GM21825 (cell line): Measurements from ENCODE around the gene PADI2.
"Not testable (repeated sequence)": the region's sequence is repeated elsewhere in the genome, so short reads cannot be mapped to it uniquely, and the experiment has no call there.

Experiments
- ATAC-seq: cut with Tn5 transposase; IDR thresholded peaks from one replicate; pipeline ENCODE4 v1.9.1; 2021; ENCODE audit warnings: mild to moderate bottlenecking, moderate library complexity; ENCODE audit not compliant: unreplicated experiment

The PADI2 gene

DNA sequence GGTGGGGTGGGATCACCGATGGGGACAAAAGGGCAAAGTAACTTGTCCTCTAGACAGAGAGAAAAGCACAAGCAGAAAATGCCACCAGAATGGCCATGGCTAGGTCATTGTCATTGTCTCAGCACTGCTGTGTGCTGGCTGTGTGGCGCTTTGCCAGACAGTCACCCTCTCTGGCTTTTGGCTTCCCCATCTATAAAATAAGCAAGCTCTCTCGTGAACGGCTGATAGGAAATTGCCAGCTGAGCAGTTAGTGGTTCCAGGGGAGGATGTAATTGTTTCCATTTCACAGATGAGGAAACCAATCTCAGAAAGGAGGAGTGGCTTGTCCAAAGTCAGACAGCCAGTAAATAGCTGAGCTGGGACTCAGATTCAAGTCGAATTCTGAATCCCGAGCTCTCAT, 32.5 kb downstream of the PADI2 start:
- ATAC-seq: no peak

DNA sequence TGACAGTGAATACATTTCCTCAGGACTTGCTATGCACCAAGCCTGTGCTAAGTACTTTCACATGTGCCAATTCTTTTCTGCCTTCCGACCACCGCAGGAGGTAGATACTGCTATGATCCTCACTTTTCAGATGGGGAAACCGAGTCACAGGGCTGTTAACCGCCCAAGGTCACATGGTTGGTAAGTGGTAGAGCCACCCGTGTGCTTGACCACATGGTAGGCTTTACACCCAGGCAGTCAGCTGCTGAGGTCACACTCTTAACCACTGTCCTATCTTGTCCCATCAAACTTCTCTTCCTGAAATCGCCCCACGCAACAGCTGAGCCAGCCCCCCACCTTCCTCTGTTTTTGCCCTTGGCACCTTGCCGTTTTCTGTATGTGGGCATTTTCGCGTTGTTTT, 34.5 kb downstream of the PADI2 start:
- ATAC-seq: no peak

GRCh38 chr1:17082761-17083160, 36.5 kb downstream of the PADI2 start:
- ATAC-seq: no peak

DNA sequence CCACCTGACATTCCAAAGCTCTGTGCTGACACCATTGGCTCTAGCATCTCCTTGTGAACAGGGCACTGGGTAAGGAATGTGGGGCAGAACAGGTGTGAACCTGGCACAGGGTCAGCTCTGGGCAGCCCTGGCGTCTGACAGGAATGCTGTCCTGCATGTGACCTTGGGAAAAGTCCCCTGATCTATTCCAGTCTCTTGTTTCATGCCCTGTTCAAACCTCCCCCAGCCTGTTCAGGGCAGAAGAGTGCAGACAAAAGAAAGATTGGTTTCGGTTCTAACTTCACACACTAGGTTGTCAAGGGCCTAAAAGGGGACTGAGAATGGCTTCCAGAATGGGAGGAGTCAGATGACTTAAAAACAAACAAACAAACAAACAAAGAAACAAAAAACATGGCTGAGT, 37.8 kb downstream of the PADI2 start:
- no peak for ATAC-seq

DNA sequence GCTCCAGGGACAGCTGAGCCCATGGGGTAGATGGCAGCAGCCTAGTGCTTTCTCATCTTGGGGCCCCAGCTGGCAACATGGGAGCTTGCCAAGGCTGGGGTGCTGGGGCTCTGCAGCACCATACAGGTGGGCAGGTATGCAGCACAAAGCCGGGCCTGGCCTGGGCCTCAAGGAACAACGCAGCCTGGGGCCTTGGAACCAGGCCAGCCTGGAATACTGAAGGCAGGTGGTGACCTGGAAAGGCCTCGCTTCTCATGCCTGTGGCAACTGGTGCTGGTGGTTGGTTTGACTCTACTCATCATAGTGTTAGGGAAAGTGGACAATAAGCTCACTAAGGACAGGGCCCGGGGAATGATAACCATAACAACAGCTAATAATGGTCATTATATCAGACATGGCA, 38.4 kb downstream of the PADI2 start:
- ATAC-seq: no peak

- ATAC-seq: no peak
These were observed 39.0 kb downstream of the PADI2 start for GRCh38 chr1:17080085-17080759.

GRCh38 chr1:17078991-17079868, 40.0 kb downstream of the PADI2 start:
- ATAC-seq: no peak

- ATAC-seq: no peak
These were observed 43.6 kb downstream of the PADI2 start for GRCh38 chr1:17075470-17076255.

GRCh38 chr1:17071794-17072193, 47.5 kb downstream of the PADI2 start:
- no peak for ATAC-seq

DNA sequence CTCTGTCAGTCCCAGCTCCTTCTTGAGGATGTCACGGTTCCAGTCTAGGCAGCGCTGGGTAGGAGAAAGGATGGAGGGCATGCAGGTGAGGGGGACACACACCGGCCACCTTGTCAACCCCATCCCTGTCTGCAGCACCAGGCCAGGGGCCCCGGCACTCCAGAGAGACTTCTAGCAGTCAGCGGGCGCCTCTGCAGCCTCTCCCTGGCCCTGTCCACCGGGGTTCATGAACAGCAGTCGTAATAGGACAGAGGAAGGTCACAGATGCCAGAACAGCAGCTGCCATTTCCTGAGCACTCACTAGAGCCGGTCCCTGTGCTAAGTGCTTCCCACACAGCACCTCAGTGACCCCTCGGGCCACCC, 49.1 kb downstream of the PADI2 start:
- no peak for ATAC-seq

GRCh38 chr1:17069452-17070162, 49.6 kb downstream of the PADI2 start:
- ATAC-seq: no peak

DNA sequence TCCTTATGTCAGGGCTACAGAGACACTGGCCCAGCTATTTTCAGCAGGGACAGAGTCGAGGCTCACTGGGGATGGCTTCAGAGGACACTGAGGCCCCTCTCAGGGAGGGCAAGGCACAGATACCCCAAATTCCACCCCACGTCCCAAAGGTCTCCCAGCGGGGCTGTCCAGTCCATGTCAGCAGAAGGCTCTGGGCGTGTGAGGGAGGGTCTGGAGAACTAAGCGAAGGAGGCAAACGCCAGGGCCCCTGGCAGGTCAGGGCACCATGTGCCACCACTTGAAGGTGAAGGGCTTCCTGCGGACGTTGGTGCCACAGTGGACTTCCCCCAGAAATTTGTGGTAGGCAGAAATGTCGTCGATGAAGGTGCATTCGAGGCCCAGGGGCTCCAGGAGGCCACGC, 50.5 kb downstream of the PADI2 start:
- no peak for ATAC-seq

DNA sequence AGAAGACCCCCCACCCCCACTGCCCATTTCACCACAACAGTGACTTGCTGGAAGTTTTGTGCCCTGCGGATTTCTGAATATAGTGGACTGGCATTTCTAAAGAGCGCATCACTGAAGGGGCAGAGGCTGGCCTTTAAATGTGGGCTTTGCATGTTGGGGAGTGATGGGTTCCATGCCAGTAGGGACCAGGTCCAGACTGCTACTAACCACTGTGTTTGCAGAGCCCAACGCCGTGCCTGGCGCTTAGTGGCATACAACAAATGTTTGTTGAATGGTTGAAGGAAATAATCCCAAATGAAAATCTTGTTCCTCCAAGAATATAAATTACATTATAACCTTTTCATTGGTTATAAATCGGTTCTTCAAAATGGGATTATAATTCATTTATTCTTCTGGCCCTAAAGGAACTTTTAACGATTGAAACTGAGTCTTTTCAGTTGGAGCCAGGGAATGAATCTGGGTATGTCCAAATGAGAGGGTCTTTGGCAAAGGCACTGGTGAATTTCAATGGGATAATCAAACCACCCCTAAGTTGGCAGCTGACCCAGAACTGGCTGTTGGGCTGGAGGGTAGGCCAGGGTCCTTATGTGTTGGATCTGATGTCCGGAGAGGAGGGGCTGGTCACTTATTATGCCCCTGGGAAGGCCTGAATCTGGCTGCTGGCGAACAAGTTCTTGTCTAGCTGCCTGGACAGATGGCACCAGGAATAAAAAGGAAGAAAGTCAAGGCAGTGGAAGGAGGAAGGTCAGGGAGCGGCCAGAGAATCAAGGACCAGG, 51.6 kb downstream of the PADI2 start:
- no peak for ATAC-seq

- ATAC-seq: no peak
These were observed 52.2 kb downstream of the PADI2 start for GRCh38 chr1:17067069-17067426.

- no peak for ATAC-seq
These were observed 52.7 kb downstream of the PADI2 start for GRCh38 chr1:17066361-17067068.

- no peak for ATAC-seq
These were observed 53.6 kb downstream of the PADI2 start for GRCh38 chr1:17065666-17066065.

DNA sequence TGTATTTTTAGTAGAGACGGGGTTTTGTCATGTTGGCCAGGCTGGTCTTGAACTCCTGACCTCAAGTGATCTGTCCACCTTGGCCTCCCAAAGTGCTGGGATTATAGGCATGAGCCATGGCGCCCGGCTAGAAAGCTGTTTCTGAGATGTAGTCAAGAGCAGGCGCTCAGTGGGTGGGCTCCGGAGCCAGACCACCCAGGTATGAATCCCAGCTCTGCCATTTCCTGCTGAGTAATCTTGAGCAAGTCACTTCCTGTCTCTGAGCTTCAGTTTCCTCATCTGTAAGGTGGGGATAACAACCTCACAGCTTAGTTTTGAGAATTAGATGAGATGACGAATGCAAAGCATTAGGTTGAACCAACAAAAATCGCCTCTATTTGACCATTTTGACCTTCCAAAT, 56.5 kb downstream of the PADI2 start:
- not testable (repeated sequence) for ATAC-seq

GRCh38 chr1:17061892-17062291, 57.4 kb downstream of the PADI2 start:
- ATAC-seq: no peak

- no peak for ATAC-seq
These were observed 57.8 kb downstream of the PADI2 start for GRCh38 chr1:17061486-17061885.

DNA sequence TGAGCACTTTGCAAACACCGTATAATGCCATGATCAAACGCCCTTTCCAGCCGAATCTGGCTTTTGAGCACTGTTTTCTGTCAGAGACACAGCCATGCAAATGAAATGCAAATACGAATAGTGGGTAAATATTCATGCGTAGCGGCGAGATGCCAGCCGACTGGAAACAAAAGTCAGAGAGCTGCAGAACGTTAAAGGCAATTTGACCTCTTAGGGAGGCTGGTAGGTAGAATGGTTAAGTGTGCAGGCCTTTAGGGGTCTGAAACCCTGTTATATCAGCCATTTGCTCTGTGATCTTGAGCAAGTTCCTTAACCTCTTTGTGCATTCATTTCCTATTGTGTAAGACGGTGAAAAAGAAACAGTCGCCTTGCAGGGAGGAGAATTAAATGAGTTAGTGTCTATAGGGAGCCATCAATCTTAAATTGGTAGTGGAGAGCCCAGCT, 58.9 kb downstream of the PADI2 start:
- no peak for ATAC-seq
